Fibroblast of skin of left biceps (primary cell): ENCODE results near the gene CDC42BPB.
"Not testable (repeated sequence)": the region's sequence is repeated elsewhere in the genome, so short reads cannot be mapped to it uniquely, and the experiment has no call there.

Source experiments
- DNase-seq, 2 experiments: peaks; one replicate each; pipeline ENCODE4 v3.0.0-alpha.2; 2013; ENCODE audit warnings: low read depth in 2 of 2

The CDC42BPB gene

GRCh38 chr14:102928412-102929240 is 128.7 kb downstream of the CDC42BPB start:
- no peak for DNase-seq

- no peak for DNase-seq
Measured at GRCh38 chr14:102927878-102928411, 129.4 kb downstream of the CDC42BPB start.

GRCh38 chr14:102927346-102927877 is 129.9 kb downstream of the CDC42BPB start:
- DNase-seq: no peak

GRCh38 chr14:102926840-102927239 is 130.5 kb downstream of the CDC42BPB start:
- not testable (repeated sequence) for DNase-seq

GRCh38 chr14:102926104-102926503 is 131.2 kb downstream of the CDC42BPB start:
- DNase-seq: no peak

- DNase-seq: no peak
Measured at GRCh38 chr14:102925646-102926045, 131.7 kb downstream of the CDC42BPB start.

- no peak for DNase-seq
Measured at GRCh38 chr14:102924632-102925588, 132.4 kb downstream of the CDC42BPB start.

GRCh38 chr14:102923925-102924486 is 133.3 kb downstream of the CDC42BPB start:
- DNase-seq: no peak

- DNase-seq: no peak
Measured at GRCh38 chr14:102923201-102923924, 134.0 kb downstream of the CDC42BPB start.

GRCh38 chr14:102922490-102923200 is 134.7 kb downstream of the CDC42BPB start, which contains the start of gene AMN:
Gene AMN (plus strand): TSS chr14:102922663. CDS start chr14:102922689, 26 bp downstream.
- no peak for DNase-seq

- DNase-seq: no peak
Measured at GRCh38 chr14:102920998-102921304, 136.4 kb downstream of the CDC42BPB start.

- DNase-seq: no peak
Measured at GRCh38 chr14:102920273-102920997, 136.9 kb downstream of the CDC42BPB start.

- no peak for DNase-seq
Measured at GRCh38 chr14:102918438-102918837, 138.9 kb downstream of the CDC42BPB start.

- DNase-seq: peak in 1 of 2 experiments; percentile 12
Measured at GRCh38 chr14:102917469-102918211, 139.7 kb downstream of the CDC42BPB start.

- DNase-seq: no peak
Measured at GRCh38 chr14:102917056-102917385, 140.3 kb downstream of the CDC42BPB start.

- no peak for DNase-seq
Measured at GRCh38 chr14:102916347-102917055, 140.8 kb downstream of the CDC42BPB start.

- DNase-seq: no peak
Measured at GRCh38 chr14:102915292-102916110, 141.8 kb downstream of the CDC42BPB start.
